Stimulated activated CD8-positive, alpha-beta memory T cell treated with anti-CD3 and anti-CD28 coated beads, Interleukin-15, amount 100 ng/mL, for 24 hours (primary cell): Measurements from ENCODE around the gene PPFIBP1.
"Not testable (repeated sequence)": the region's sequence is repeated elsewhere in the genome, so short reads cannot be mapped to it uniquely, and the experiment has no call there.

ENCODE experiments used
- DNase-seq: peaks from one replicate; pipeline ENCODE4 v3.0.0-alpha.2; 2020; ENCODE audit warnings: low read depth

PPFIBP1 gene

DNA sequence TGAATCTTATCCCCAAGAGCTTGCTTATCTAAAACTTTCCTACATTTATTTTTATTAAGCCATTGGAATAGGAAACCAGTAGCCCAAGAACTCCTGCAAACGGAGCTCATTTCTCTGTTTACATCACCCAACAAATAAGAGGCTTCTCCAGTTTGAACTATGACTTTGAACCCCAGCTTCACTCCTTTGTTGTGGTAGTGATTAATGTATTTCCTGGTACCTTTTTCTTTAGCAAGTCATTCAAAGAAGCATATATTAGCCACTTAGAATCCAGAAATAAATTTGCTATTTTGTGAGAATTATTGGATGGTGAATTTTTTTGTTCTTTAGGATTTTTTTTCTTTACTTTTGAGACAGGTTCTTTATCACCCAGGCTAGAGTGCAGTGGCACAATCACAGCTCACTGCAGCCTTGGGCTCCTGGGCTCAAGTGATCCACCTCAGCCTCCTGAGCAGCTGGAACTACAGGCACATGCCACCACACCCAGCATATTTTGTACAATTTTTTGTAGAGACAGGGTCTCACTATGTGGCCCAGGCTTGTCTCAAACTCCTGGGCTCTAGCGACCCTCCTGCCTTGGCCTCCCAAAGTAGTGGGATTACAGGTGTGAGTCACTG is 104.0 kb downstream of the PPFIBP1 start:
- DNase-seq, result not testable (repeated sequence)

DNA sequence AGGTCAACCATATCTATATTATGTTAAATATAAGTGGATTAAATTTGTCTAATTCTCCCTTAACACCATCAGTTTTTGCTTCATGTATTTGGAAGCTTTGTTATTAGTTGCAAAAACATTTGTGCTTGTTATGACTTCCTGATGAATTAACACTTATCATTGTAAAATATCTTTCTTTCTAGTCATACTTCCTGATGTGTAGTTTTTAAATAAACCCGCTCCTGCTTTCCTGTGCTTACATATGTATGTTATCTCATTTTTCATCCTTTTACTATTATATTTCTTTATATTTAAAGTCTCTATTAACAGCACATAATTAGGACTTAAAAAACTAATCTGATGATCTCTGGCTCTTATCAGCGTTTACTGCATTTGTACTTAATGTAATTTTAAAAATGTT is 106.2 kb downstream of the PPFIBP1 start:
- DNase-seq, result not testable (repeated sequence)

DNA sequence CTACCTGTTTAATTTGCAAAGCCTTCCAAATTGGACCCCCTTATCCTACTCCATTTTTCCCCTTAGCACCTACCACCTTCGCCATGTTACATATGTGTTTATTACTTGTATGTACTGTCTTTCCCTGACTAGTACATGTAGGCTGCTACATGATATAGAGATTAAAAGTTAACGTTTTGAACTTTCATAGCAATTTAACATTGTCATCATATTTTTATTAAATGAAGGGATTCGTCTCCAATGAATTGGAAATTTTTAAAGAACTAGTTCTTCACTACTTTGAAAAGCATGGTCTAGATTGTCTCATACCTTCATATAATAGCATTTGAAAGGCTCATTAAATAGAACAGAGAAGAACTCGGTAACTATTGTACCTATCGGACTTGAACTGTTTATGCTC is 107.4 kb downstream of the PPFIBP1 start:
- no peak for DNase-seq

DNA sequence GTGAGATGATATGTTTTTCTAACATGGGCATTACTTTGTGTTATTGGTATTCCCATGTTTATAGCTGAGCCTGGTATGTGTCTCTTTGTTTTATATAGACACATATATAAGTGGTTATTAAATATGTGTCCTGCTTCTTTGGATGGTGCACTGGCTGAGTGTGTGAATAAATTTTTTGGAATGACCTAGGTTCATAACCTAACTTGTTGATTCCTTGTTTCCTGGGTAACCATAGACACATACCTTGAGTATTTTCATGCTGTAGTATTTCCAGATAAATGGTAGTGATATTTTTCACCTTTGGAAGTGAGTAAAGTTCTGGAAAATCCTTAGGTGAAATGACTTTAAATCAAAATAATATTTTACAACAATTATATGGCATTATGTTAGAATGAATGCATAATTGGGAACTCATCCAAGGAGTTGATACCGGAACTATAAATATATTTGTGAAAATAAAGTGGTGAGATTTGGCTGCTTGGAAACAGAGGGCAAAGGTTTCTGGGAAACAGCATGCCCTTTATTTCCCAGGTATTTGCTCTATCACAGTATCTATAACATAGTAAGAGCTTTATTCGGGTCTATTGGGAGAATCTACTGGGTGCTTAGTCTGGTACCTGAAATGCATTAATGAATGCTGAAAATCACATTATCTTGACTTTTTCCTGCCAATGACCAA is 107.9 kb downstream of the PPFIBP1 start:
- no peak for DNase-seq

DNA sequence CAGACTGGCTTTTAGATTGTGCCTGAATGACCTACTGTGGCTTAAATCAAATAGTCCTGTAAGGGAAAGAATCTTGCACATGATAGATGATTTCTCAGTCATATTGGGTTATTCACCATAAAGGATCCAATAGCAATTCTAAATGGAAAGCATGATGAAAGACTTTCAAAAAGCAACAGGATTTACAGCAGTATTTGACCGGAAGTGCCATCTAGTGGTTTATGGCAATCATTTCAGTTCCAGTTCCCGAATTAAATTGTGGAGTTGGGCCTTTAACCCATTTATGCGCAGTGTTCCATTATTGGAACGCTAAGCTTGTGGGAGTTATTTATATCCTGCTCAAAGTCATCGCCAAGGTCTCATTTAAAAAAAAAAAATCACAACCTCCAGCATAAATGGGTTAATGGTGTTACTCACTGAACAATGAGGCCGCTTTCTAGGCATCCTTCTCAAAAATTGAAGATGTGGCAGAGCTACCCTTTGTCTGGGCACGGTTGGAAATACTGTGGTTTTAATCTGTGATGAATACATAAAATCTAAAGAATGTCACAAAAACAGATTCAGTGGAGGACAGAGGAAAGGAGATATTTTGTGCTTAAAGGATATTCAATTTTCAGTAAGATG is 111.5 kb downstream of the PPFIBP1 start:
- no peak for DNase-seq

DNA sequence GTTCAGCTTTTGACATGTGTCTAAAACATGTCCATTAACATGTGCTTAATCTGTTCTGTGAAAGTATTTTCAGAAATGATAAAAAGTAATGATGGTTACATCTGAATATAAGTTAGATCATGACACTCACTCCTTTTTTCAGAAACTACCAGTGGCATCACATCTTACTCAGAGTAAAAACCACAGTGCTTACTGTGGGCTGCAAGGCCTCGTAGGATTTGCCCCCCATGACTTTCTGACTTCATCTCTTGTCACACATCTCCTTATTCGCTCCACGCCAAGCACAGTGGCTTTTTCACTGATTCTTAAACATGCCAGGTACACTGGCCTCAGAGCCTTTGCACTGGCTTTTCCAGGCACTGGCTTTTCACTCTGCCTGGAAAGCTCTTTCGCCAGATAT is 112.6 kb downstream of the PPFIBP1 start:
- not testable (repeated sequence) for DNase-seq

DNA sequence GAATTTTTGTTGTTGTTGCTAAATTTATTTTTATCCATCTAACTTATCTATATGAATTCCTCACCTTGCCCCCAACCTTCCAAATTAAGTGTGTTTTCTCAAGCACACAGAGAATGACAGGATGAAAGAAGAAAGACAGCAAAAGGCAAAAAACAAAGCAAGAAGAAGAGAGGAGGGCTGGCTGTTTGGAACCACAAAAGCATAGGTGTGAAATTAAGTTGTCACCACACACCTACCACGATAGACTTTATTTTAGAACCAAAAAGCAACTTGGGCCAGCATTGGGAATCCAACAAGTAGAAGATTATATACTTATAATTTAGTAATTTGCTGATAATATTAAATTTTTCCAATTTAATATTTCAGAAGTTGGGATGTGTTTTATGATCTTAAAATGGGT is 113.5 kb downstream of the PPFIBP1 start:
- no peak for DNase-seq

DNA sequence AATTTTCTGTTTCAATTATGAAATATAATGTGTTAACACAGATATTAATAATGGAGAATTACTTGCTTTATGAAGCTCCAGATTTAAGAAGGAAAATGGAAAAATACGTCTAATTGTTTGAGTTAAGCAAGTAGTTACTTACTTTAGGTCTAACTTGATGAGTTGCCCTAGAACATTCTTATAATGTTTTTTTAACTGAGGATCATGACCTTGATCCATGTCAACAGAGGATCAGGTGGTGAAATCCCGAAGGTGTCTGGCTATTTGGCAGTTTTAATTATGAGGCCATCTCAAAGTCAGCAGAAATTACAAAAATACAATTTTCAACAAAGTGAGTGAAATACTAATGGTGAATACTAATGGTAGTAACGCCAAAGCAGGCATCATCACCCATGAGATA is 115.3 kb downstream of the PPFIBP1 start:
- DNase-seq, result no peak

DNA sequence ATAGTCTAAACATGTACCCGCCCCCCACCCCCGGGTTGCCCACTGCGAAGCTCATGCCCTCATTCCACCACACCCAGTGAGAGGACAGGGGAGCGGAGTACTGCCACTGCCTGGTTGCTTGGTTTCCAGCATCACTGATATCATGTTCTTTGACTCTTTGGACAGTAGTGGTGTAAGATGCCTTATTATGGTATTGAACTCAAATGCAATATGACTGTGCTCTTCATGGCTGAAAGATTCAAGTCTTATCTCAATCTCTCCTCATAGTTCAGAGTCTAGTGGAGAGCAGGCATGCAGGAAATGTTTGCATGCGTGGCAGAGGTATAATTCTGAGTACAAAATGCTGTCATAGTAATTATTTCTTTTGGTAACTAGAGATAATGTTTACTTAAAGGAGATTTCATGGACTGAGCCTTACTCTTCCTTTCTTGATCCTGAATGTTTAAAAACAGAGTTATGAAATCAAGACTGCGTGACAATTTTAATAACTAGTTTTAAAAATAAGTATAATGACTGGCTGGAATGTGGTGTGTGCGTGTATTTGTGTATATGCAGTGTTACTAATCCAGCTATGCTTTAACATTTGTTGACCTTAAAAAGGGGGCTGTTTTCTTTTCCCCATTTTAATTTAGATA is 116.7 kb downstream of the PPFIBP1 start:
- DNase-seq, result not testable (repeated sequence)

DNA sequence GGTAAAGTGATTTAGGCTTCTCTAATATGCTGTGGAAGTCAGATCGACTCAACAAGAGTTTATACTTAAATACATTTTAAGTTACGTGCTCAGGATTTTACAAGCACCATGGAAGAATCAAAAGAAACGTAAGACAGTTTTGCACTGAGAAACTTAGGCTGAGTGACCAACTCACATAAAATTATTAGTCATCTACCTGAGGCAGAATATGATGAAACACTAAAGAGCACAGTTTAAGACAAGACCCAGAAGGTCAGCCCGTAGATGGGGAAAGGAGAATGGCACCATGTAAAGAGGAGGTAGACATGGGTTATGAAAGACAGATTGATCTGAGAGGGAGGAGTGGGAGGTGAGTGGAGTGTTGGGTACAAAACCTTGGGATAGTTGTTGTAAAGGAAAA is 118.4 kb downstream of the PPFIBP1 start:
- not testable (repeated sequence) for DNase-seq

DNA sequence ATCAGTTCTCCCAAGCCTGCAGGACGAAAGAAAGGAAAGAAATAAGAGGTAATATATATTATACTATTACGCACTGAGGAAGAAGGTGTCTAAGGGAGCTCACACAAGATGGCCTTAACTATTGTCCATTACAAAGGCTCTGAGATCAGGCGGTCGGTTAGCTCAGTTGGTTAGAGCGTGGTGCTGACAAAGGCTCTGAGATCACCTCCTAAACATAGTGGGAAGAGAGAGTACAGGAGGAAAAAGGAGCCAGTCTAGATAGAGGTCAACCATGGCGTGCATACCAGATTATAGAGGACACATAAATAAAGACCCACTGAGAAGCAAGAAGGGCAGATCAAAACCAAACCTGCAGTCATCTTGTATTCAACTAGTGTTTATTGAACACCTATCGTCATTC is 118.9 kb downstream of the PPFIBP1 start:
- DNase-seq, result not testable (repeated sequence)

DNA sequence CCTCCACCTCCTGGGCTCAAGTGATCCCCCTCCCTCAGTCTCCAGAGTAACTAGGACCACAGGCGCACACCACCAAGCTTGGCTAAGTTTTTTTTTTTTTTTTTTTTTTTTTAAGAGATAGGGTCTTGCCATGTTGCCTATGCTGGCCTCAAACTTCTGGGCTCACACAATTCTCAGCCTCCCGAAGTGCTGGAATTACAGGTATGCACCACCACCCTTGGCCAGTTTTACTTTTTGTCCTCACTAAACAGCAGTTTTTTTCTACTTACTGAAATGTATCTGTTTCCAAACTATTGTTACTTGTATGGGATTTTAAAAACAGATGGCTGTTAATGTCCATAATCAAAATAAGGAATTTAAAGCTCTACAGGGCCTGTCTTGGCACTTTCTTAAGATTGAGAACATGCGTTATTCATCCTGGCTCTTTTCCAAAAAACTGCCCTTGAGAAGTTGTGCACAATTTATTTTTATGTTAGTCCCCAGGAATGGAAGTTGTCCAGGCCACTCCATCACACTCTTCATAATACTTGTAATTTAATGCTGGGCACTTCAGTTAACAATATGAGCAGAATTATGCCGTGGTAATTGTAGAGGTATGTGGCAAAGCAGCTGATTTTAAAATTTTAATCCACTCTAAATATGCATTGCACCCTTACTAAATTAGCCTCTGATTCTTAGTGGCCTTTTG is 120.3 kb downstream of the PPFIBP1 start:
- no peak for DNase-seq

DNA sequence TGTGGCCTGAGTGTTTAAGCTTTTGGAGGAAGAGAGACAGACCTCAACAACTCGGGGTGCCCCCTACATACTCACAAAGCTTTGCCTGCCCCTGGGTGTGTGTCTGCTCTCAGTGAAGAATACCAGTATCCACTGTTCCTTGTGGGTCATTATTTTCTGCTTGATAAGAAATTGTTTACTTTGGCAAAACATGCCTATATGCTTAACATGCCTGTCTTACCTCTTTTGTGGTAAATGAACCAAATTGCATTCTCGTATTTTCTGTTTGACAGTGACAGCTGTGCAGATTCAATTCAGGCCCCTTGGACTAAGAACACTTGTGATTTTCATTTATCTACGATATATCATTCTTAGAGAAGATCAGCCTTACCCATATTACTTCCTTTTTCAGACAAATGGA is 121.7 kb downstream of the PPFIBP1 start:
- DNase-seq, result no peak

DNA sequence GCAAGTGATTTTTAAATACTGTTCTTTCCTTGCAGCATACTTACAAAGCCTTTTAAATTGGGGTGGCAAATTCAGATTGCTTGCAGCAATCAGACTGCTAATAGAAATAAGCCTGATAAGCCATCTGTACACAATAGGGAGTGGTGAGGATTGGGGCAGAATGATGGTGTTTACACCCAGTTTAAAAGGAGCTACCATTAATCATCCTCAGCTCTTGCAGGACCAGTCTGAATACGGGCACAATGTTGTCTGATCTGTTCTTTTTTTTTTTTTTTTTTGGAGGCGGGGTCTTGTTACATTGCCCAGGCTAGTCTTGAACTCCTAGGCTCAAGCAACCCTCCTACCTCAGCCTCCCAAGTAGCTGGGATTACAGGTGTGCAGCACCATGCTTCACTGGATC is 122.1 kb downstream of the PPFIBP1 start:
- DNase-seq, result no peak

DNA sequence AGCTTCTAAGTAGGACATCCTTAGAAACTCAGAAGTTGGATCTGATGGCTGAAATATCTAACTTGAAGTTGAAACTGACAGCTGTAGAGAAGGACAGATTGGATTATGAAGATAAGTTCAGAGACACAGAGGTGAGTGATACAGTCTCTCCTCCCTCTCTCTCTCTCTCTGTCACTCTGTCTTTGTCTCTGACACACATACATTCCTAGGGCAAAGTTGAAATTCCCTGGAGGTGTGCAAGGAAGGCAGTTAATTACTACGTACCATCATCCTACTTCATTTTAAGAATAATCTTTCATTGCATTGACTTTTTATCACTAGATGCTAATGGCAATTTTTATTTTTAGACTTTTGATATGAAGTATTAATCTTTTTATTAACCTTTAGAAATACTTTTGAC is 126.0 kb downstream of the PPFIBP1 start:
- no peak for DNase-seq

DNA sequence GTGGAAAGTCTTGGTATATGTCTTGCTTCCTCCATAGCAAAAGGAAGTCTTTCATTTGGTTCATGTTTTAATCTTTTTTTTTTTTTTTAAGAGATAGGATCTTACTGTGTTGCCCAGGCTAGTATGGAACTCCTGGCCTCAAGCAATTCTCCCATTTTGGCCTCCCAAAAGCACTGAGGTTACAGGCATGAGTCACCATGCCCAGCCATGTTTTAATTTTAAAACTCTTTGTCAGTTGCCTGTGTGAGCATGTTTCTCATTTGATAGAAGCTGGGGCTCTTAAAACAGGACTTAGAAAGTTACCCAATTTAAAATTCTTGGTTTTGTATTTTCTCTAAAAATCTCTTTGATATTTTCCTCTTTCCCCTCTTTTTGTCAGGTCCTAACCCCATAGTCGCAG is 127.2 kb downstream of the PPFIBP1 start:
- no peak for DNase-seq

DNA sequence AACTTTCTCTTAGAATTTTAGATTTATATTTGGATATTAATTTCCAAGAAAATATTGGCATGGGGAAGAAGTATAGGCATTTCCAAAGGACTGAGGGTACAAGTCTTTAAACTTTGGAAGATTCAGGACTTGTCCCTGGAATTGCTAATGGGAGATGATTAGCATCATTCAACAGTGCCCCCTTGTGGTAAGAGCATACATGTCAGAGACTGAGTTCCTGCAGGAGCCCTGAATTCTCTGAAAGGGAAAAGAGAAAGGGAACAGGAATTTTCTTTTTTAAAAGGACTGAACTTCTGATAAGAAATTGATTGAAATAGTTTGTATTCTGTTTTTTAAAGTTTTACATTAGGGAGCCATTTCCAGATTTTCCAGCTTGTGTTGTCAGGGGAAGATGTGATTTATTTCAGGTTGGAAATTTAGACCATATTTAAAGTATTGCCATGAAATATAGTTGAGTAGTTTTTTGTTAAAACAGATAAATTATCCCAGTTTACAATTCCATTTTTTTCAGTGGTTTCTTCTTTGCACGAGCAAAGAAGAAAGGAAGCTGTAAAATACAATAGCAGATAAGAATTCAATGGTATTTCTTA is 128.3 kb downstream of the PPFIBP1 start:
- DNase-seq, result no peak

DNA sequence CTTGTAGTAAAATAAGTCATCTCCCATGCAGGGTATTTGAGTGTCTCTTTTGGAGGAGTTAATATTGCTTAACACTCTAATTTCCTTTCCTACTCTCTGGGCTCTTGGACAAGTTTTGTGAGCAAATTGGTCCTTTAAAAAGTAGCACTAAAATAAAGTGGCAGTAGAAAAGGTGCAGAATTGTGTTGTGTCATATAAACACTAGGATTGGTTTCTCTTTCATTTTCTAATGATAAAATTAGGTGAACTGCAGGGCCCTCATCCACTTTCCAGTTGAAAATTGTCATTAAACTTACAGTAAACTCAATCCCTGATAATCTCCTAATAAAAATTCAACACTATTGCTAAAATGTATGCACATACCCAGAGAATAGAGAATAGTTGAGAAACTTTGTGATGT is 129.7 kb downstream of the PPFIBP1 start:
- no peak for DNase-seq

DNA sequence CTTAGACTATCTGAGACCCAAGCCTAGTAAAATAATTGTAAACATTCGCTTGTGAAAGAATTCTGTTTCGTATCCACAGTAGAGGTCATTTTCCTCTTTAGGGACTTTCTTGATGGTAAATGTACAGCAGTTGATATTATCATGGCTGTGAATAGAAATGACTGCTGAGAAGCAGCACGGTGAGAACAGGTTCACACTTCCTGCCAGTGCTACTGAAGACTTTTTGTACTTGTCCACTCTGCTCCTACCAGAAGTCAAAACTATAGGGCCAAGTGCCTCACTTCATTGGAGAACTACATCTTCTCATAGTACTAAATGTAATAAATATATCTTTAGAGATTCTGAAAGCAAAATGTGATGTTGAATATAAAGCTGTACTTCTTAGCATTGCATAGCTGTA is 131.5 kb downstream of the PPFIBP1 start:
- not testable (repeated sequence) for DNase-seq

DNA sequence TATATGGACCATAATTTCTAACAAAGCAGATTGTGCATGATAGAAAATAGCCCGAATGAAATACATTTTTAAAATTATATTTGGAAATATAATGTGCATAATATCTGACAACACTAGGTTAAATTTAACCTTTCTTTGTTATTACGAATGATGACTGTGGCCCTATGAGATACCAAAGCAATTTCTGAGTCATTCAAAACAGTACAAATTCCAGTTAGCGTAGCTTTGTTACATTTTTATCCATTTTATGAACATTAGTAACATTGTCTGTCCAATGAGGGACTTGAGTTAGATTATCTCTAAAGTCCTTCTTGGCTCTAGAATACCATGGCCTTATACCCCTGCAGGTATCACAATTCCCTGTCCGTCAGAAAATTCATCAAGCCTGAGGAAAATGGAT is 133.3 kb downstream of the PPFIBP1 start:
- DNase-seq, result no peak

DNA sequence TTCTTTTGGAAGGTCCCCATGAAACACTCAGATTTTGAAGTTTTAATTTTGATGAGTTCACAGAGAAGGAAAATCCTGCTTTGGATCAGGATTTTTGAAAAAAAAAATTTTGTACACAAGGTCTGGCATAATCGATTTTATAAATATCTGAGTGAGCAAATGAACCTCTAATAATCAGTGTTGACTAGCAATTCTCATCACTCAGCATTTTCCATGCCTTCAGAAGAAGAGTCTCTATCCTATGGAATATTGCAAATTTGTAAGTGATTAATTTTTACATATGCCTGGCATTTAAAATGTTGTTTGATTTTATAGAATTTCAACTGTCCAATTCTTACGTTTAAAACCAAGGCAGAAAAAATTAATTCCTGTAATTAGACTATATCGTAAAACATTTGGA is 141.7 kb downstream of the PPFIBP1 start:
- DNase-seq, result no peak

DNA sequence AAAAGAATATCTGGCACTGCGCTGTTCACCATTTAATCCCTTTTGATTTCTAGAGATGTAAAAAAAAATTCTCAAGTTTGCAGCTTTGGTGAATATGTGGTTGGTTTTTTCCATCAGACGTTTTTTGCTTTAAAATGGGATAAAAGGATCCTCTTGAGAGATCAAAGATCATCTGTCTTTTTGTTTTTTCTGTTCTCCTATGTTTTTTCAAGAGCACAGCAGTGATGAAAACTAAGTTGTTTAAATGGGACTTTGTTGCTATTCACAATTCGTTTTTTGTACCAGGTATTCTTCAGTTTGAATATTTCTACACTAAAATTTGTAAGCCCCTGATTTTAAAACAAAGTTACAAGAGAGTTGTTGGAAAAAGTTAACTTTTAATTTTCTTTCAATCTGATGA is 142.5 kb downstream of the PPFIBP1 start:
- no peak for DNase-seq
